CD4-positive, alpha-beta T cell treated with Interleukin-1 beta for 1 hour (primary cell): ENCODE data around the gene C3orf52.

Source experiments
- DNase-seq, 2 donors: peaks; one replicate each; pipeline ENCODE4 v3.0.0-alpha.2; 2020 to 2022

Gene C3orf52

GRCh38 chr3:112086875-112087524 lies 811 bp downstream of the C3orf52 start:
- no peak for DNase-seq

- DNase-seq = no peak
These were observed 1.6 kb downstream of the C3orf52 start for GRCh38 chr3:112087746-112088145.

- no peak for DNase-seq
These were observed 2.8 kb downstream of the C3orf52 start for GRCh38 chr3:112088944-112089343.

GRCh38 chr3:112089956-112090886 lies 4.0 kb downstream of the C3orf52 start:
- no peak for DNase-seq

- DNase-seq = no peak
These were observed 4.8 kb downstream of the C3orf52 start for GRCh38 chr3:112090887-112091586.

- DNase-seq = no peak
These were observed 6.4 kb downstream of the C3orf52 start for GRCh38 chr3:112092496-112093179.

GRCh38 chr3:112093180-112093522 lies 7.0 kb downstream of the C3orf52 start:
- no peak for DNase-seq

- DNase-seq = no peak
These were observed 9.5 kb downstream of the C3orf52 start for GRCh38 chr3:112095731-112096130.

- DNase-seq = no peak
These were observed 10.0 kb downstream of the C3orf52 start for GRCh38 chr3:112096176-112096575.

- DNase-seq = no peak
These were observed 11.2 kb downstream of the C3orf52 start for GRCh38 chr3:112097378-112097777.

GRCh38 chr3:112101916-112102315 lies 15.7 kb downstream of the C3orf52 start:
- DNase-seq = no peak

GRCh38 chr3:112104774-112105173 lies 18.6 kb downstream of the C3orf52 start:
- DNase-seq = no peak

- DNase-seq = no peak
These were observed 23.1 kb downstream of the C3orf52 start for GRCh38 chr3:112109322-112109721.

GRCh38 chr3:112111785-112112402 lies 25.7 kb downstream of the C3orf52 start:
- DNase-seq = peak; percentile 74 to 79

GRCh38 chr3:112114576-112115160 lies 28.5 kb downstream of the C3orf52 start:
- DNase-seq = no peak

GRCh38 chr3:112115161-112115739 lies 29.1 kb downstream of the C3orf52 start:
- DNase-seq = no peak

GRCh38 chr3:112115806-112116383 lies 29.7 kb downstream of the C3orf52 start:
- DNase-seq = no peak

GRCh38 chr3:112116748-112117186 lies 30.6 kb downstream of the C3orf52 start:
- no peak for DNase-seq

- no peak for DNase-seq
These were observed 31.2 kb downstream of the C3orf52 start for GRCh38 chr3:112117415-112117814.

- DNase-seq = peak in 1 of 2 donors; percentile 56
These were observed 31.8 kb downstream of the C3orf52 start for GRCh38 chr3:112117841-112118571.
